HG03520 (cell line): ENCODE data around the gene ZBTB7C.

ENCODE experiments used
- ATAC-seq: cut with Tn5 transposase; IDR thresholded peaks from one replicate; pipeline ENCODE4 v1.9.1; 2021; ENCODE audit warnings: mild to moderate bottlenecking, moderate library complexity; ENCODE audit not compliant: unreplicated experiment

The ZBTB7C gene

GRCh38 chr18:48105317-48105716 is 303.9 kb downstream of the ZBTB7C start:
- ATAC-seq, result no peak

GRCh38 chr18:48104705-48105104 is 304.5 kb downstream of the ZBTB7C start:
- ATAC-seq, result no peak

DNA sequence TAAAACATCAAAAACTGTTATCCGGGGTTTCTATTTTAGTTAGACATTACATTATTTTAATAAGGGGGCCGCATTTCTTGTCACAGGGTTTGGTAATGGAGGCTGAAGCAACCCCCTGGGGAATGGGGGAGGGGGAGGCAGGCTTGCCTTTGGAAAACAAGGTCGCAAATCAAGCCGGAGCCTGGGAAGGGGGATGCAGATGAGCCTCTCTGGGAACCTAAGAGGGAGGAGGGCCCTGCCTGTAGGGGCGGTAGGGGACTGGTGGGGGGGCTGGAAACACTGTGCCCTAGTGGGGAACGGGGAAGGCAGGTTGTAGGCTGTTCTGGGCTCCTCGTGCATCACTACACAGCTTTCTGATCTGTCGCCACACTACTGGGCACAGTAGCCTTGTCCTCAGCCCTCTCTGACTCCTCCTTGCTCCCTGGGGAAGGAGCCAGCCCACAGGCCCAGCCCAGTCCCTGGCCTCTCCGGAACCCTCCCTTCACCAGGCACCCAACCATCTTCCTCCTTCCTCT is 308.5 kb downstream of the ZBTB7C start:
- no peak for ATAC-seq

DNA sequence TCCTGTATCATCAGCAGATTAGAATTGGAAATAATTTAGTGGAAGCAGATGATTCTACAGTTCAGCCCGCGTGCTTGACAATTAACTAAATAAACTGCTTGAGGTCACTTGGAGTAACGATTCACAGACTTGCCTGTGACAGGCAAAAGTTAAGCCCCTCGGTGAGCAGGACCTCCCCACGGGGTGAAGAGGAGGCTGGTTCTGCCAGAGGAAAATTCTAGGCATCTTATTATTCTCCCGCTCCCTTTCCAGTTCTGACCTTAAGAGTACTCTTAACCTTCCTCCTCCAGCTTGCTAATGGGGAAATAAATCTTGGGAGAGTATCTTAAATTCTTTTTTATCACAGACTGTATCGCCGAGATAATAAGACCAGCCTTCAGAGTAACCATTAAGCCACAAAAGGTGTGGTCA is 309.0 kb downstream of the ZBTB7C start:
- no peak for ATAC-seq

DNA sequence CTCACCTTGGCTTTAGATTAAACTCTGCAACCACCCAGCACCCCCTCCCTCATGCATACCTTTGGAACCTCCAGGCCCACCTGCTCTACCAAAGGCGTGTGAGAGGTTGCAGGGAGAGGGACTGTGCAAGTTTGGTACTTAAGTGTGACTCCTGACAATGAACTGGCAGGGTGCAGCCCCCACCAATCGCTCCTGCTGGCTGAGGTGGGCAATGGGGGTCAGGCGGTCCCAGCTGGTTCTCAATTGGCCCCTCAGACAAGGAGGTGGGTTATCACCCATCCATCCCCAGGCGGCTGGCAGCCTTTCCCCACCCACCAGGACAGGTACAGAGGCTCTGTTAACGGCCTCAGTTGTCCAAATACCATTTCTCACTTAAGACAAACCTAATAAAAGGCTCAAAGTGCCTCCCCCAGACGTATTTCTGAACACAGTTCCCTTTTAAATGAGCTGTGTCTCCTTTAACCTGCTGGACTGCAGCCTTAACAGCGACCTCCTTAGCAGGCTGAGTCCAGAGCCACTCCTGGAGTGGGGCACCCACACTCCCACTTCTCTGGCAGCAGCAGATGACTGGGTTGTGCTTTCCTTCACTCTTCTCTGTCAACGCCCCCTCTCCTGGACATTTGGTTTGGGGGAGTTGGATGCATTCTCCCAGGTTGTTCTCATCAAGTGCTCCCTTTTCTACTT is 309.6 kb downstream of the ZBTB7C start:
- ATAC-seq, result no peak

- ATAC-seq, result no peak
Observed at GRCh38 chr18:48098538-48098937, 310.6 kb downstream of the ZBTB7C start.

DNA sequence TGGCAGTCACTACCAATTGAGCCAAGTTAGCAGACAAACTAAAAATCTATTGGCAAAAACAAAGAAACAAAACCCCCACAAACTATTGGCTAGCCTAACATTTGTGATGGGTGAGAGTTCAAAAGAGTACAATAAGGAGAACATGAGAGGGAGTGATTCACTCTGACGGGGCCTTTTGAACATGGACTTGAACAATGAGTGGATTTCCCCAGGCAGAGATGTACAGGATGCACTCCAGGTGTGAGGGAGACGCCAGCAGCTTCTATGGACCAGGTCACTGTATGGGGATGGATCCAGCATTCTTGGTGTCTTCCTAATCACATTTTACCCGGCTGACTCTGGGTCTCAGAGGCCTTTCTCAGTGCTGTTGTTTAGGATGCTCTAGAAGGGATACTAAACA is 311.2 kb downstream of the ZBTB7C start:
- ATAC-seq, result no peak

DNA sequence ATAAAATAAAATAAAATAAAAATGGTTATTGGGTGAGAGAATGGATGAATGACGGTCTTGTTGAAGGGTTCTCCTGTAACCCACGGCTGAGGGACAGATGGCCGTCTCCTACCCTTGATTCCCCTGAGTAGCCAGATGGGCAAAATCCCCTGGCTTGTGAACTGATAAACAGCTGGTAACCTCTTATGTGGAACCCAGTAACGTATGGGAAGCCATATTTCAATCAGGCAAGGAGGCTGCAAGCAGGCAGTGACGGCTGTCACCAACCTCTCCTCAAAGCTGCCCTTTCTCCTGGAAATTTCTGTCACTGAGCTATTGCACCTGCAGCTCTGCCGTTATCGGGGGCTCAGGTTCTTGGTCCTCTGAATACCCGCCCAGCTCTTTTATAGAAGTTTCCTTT is 313.5 kb downstream of the ZBTB7C start:
- ATAC-seq, result no peak

DNA sequence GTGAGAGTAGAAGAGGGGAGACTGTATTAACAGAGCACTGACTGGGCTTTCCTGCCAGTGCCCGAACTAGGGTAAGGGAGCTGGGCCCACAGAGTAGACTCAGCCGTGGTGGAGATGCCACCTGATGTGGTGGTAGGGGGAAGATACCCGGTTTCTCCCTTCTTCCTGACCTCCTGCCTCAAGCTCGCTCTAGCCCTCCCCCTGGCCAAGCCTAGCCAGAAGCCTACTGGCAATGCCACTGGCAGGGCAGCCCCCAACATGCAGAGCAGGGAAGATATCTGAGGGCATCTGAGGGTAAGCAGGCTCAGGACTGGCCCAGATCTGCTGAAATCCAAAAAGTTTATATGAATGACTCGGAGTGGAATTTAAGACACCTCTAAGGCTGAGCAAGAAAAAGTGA is 316.1 kb downstream of the ZBTB7C start:
- ATAC-seq, result no peak

- ATAC-seq, result no peak
Observed at GRCh38 chr18:48091869-48092497, 317.2 kb downstream of the ZBTB7C start.

DNA sequence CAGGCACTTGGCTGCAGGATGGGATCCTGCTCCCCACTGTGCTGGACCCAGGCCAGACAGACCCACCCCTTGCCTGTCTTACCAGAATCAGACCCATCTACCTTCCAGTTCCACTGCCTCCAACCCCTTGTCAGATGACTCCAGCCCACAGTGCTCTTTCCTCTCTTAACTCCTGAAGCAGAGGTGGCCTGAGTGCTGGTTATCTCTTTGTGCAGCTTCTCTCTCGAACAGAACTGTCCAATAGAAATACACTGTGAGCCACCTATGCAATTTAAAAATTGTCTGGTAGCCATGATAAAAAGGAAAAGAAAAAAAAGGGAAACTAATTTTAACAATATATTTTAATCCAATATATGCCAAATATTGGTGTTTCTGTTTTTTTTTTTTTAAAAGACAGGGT is 318.5 kb downstream of the ZBTB7C start:
- no peak for ATAC-seq

GRCh38 chr18:48090021-48090420 is 319.2 kb downstream of the ZBTB7C start:
- no peak for ATAC-seq

DNA sequence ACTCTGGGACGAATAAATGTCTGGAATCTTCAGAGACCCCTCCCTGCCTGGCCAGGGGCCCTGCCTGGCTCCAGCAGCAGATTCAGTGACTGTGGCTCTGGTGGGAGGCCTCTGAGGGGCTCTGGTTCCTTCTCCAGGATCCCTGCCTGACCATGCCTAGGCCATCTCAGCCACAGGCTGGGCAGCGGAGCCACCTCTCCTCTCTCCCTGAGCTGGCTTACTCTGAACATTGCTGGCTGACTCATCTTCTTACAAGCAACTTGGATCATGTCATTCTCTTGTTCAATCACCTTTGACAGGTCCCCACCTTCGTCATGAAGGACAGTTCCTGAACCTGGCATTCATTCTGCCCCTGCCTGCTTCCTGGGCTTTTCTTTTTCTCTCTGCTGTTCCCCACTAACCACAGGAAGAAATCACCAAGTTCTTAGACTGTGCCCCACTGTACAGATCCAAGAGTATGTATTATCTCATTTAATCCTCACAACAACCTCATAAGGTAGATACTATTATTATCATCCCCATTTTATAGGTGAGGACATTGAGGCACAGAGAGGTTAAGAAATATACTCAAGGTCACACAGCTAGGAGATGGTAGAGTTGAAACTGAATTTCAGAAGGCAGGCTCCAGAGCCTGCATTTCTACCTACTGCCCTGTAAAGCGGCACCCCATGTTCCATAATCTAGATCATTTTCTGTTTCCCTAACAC is 323.2 kb downstream of the ZBTB7C start:
- ATAC-seq, result no peak

DNA sequence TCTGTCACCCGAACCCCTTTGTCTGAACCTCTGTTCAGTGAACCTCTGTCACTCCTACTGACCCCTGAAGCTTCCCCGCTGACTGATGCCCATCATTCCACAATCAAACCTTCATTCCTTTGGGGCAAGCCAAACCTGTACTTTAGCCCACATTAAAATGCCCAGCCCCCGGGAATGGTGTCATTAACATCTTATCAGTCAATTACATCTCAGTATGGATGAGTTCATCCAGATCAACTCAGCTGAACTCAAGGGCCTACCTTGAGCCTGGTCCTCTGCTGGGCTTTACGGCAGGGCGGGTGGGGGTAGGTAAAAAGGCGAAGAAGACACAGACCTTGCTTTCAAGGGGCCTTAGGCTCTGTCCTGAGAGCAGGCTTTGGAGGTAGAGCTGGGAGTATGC is 324.3 kb downstream of the ZBTB7C start:
- ATAC-seq, result no peak

- ATAC-seq, result no peak
Observed at GRCh38 chr18:48084041-48084757, 325.0 kb downstream of the ZBTB7C start.

DNA sequence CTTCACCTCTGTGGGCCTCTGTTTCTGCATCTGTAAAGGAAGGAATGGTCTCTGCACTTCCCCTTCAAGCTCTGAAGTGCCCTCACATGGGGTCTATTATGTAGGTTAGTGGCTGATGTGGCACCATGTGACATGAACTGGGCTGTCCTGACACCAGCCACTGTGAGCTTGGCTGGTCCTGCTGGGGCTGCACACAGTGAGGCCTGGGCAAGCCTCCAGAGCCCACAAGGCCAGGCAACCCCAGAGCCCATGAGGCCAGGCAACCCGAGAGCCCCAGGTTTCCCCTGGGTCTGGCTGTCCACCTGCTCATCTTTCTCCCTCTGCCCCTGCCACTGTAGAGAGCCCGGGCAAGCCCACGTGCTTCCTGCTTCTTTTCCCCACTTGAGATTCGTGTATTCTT is 328.6 kb downstream of the ZBTB7C start:
- no peak for ATAC-seq

- no peak for ATAC-seq
Observed at GRCh38 chr18:48079885-48080284, 329.3 kb downstream of the ZBTB7C start.

DNA sequence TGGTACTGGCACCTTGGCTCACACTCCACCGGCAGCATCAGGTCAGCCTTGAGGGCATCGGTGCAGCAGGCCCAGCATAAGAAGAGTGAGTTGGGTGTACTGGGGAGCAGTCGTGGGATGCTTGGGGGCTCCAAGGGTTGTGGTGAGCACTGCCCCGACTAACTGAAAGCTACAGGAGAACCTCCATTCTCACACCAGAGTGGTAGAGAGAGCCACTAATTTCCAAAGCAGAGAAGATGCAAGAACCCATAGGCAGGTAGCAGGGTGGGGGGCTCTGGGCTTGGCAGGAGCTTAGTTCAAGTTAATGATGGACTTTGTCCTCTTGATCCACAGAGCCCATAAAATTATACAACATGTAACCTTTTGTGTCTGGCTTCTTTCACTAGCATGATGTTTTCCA is 330.7 kb downstream of the ZBTB7C start:
- ATAC-seq, result no peak

DNA sequence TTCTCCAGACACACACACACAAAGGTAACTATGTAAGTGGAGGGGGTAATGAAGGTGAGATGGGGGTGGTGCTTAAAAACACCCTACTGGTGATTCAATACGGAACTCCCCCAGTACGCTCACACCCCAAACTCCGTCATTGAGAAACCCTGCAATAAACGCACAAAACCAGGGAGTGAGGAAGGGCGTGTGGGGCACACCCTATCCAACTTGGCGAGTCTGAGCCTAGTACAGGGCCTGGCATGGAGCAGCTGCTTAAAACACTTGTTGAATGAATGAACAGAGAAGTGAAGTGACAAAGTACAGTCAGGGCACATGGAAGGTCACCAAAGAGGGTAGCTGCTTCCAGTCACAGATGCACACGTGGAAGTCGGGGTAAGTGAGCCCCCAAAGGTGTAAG is 331.9 kb downstream of the ZBTB7C start:
- ATAC-seq, result no peak

DNA sequence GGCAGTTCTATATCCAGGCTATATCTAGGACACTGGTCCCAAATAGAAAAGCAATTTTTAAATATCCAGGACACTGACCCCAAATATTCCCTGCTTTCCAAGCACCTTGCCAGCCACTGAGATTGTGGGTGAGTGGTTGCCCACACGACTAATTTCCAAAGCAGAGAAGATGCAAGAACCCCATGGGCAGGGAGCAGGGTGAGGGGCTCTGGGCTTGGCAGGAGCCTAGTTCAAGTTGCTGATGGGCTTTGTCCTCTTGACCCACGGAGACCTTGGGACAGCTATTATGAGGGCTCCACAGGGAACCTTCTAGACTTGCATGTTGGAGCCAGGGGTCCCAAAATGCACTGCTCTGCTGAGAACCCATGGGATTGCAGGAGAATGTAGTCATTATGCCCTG is 332.7 kb downstream of the ZBTB7C start:
- ATAC-seq, result no peak

- no peak for ATAC-seq
Observed at GRCh38 chr18:48075707-48076093, 333.5 kb downstream of the ZBTB7C start.
